HL-60 (cell line): ENCODE results near the gene DDX42.

ENCODE experiments used
- DNase-seq, 2 experiments: peaks; one replicate each; pipeline ENCODE4 v3.0.0-alpha.2; 2010 to 2020; ENCODE audit warnings: low read depth in 1 of 2, low spot score in 1 of 2
- H3K27ac ChIP-seq: fragments of 250-450 bp; sonication (Bioruptor Pico); replicated peaks from 2 replicates; pipeline ENCODE4 v1.5.1; 2020; ENCODE audit warnings: mild to moderate bottlenecking, moderate library complexity
- H3K27me3 ChIP-seq: fragments of 250-450 bp; sonication (Bioruptor Pico); 2 replicates; pipeline ENCODE4 v1.5.1; 2021; ENCODE audit warnings: mild to moderate bottlenecking, moderate library complexity; ENCODE audit not compliant: insufficient read depth, poor library complexity, severe bottlenecking
- H3K4me3 ChIP-seq: replicated peaks from 2 replicates; pipeline ENCODE4 v1.5.1; 2011; ENCODE audit warnings: mild to moderate bottlenecking, control low read depth, low read length; ENCODE audit not compliant: insufficient read depth
- GABPA ChIP-seq: IDR thresholded peaks from 2 replicates; pipeline ENCODE4 v1.6.1; 2012; ENCODE audit warnings: low read depth
- POLR2AphosphoS5 ChIP-seq: IDR thresholded peaks from 2 replicates; pipeline ENCODE4 v1.6.1; 2012; ENCODE audit warnings: low read depth
- SPI1 ChIP-seq: IDR thresholded peaks from 2 replicates; pipeline ENCODE4 v1.6.1; 2012; ENCODE audit warnings: low read depth, mild to moderate bottlenecking, borderline replicate concordance
- long read RNA-seq: library from polyadenylated mRNA; unstranded; transcript quantifications from one replicate; pipeline ENCODE4 v2.0.0, GENCODE V29; 2020
- TF ChIP-seq, protein P1 (sequence below): IDR thresholded peaks from 2 replicates; pipeline ENCODE4 v1.6.1; 2012; ENCODE audit warnings: low read depth; ENCODE audit not compliant: insufficient replicate concordance
- TF ChIP-seq, protein P2 (sequence below): IDR thresholded peaks from one replicate; pipeline ENCODE4 v1.5.1; 2011; ENCODE audit warnings: low read length, control low read depth, inconsistent platforms; ENCODE audit not compliant: insufficient read depth

The DDX42 gene, protein sequence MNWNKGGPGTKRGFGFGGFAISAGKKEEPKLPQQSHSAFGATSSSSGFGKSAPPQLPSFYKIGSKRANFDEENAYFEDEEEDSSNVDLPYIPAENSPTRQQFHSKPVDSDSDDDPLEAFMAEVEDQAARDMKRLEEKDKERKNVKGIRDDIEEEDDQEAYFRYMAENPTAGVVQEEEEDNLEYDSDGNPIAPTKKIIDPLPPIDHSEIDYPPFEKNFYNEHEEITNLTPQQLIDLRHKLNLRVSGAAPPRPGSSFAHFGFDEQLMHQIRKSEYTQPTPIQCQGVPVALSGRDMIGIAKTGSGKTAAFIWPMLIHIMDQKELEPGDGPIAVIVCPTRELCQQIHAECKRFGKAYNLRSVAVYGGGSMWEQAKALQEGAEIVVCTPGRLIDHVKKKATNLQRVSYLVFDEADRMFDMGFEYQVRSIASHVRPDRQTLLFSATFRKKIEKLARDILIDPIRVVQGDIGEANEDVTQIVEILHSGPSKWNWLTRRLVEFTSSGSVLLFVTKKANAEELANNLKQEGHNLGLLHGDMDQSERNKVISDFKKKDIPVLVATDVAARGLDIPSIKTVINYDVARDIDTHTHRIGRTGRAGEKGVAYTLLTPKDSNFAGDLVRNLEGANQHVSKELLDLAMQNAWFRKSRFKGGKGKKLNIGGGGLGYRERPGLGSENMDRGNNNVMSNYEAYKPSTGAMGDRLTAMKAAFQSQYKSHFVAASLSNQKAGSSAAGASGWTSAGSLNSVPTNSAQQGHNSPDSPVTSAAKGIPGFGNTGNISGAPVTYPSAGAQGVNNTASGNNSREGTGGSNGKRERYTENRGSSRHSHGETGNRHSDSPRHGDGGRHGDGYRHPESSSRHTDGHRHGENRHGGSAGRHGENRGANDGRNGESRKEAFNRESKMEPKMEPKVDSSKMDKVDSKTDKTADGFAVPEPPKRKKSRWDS
- long read RNA-seq, partial matches to known transcripts = 11 of 18 reads
- long read RNA-seq, other reads (novel, unspliced or antisense) = 2 of 18 reads

DNA sequence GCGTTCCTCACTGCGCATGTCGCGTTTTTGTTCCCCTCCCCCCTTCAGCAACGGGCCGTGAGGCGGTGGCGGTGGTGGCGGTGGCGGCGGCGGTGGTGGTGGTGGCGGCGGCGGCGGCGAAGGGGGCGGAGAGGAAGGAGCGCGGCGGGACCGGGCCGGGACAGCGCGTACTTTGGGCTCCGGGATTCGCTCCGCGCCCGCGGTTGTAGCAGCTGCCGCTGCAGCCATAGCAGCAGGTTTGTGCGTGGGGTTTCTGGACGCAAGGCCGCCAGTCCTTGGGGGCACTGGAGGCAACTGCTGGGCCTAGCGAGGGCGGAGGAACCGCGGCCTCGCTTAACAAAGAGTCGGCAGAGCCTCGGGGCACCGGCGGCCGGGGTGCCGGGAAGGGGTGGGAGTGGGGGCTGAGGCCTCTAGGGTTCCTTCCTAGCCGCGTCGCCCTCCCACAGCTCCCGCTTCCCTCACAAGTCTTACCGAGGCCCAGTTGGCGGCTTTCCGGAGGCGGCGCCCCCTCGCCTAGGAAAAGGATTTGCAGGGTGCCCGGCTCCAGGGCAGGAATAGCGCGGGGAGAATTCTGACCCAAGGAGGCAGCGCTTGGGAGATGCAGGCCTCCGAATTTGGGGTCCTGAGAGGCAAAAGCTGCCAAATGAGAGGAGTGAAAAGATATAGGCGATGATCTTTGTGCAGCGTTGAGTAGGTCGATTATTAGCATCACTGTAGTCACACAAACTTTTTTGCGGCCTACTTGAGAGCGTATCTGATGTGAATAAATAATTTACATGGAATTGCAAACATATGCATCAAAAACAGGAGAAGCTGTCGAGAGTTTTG, at the start of gene DDX42:
Gene DDX42, plus strand, starts transcription at position 30 of the 828 bp plus-strand sequence. CDS start 12,880 bp downstream, outside the sequence.
- Histone ChIP-seq H3K27ac (peak within 1 kb of the TSS; percentile 99), H3K4me3 (peak within 1 kb of the TSS; percentile 76), H3K27me3 (no peaks in the 10 kb centered on the region)
- peak in 1 of 2 experiments; percentile 40 for DNase-seq
- TF ChIP-seq, protein P1, sequence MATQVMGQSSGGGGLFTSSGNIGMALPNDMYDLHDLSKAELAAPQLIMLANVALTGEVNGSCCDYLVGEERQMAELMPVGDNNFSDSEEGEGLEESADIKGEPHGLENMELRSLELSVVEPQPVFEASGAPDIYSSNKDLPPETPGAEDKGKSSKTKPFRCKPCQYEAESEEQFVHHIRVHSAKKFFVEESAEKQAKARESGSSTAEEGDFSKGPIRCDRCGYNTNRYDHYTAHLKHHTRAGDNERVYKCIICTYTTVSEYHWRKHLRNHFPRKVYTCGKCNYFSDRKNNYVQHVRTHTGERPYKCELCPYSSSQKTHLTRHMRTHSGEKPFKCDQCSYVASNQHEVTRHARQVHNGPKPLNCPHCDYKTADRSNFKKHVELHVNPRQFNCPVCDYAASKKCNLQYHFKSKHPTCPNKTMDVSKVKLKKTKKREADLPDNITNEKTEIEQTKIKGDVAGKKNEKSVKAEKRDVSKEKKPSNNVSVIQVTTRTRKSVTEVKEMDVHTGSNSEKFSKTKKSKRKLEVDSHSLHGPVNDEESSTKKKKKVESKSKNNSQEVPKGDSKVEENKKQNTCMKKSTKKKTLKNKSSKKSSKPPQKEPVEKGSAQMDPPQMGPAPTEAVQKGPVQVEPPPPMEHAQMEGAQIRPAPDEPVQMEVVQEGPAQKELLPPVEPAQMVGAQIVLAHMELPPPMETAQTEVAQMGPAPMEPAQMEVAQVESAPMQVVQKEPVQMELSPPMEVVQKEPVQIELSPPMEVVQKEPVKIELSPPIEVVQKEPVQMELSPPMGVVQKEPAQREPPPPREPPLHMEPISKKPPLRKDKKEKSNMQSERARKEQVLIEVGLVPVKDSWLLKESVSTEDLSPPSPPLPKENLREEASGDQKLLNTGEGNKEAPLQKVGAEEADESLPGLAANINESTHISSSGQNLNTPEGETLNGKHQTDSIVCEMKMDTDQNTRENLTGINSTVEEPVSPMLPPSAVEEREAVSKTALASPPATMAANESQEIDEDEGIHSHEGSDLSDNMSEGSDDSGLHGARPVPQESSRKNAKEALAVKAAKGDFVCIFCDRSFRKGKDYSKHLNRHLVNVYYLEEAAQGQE = no peak
- TF ChIP-seq GABPA = no peak
- TF ChIP-seq, protein P2, sequence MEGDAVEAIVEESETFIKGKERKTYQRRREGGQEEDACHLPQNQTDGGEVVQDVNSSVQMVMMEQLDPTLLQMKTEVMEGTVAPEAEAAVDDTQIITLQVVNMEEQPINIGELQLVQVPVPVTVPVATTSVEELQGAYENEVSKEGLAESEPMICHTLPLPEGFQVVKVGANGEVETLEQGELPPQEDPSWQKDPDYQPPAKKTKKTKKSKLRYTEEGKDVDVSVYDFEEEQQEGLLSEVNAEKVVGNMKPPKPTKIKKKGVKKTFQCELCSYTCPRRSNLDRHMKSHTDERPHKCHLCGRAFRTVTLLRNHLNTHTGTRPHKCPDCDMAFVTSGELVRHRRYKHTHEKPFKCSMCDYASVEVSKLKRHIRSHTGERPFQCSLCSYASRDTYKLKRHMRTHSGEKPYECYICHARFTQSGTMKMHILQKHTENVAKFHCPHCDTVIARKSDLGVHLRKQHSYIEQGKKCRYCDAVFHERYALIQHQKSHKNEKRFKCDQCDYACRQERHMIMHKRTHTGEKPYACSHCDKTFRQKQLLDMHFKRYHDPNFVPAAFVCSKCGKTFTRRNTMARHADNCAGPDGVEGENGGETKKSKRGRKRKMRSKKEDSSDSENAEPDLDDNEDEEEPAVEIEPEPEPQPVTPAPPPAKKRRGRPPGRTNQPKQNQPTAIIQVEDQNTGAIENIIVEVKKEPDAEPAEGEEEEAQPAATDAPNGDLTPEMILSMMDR = no peak
- TF ChIP-seq POLR2AphosphoS5 = peak; percentile 10; the same call in 1 of the 2 replicates
- no peak for TF ChIP-seq SPI1

DNA sequence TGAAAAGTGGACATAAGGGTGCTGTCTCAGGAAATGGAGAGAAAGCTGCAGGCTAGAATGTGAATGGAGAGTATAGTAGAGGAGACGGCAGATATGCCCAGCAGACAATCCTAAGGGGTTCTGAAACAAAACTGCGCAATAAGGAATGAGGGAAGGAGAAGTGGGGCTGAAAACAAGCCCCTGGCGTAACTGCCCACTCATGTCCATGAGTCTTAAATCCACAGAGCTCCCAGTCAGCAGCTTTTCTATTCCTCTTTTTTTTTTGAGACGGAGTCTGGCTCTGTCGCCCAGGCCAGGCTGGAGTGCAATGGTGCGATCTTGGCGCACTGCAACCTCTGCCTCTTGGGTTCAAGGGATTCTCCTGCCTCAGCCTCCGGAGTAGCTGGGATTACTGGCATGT, 38.3 kb upstream of the DDX42 start:
- Histone ChIP-seq H3K27me3 (no peaks in the 10 kb centered on the region), H3K27ac (no peak overlapping the region), H3K4me3 (no peak overlapping the region)
- TF ChIP-seq GABPA = no peak
- DNase-seq = no peak

DNA sequence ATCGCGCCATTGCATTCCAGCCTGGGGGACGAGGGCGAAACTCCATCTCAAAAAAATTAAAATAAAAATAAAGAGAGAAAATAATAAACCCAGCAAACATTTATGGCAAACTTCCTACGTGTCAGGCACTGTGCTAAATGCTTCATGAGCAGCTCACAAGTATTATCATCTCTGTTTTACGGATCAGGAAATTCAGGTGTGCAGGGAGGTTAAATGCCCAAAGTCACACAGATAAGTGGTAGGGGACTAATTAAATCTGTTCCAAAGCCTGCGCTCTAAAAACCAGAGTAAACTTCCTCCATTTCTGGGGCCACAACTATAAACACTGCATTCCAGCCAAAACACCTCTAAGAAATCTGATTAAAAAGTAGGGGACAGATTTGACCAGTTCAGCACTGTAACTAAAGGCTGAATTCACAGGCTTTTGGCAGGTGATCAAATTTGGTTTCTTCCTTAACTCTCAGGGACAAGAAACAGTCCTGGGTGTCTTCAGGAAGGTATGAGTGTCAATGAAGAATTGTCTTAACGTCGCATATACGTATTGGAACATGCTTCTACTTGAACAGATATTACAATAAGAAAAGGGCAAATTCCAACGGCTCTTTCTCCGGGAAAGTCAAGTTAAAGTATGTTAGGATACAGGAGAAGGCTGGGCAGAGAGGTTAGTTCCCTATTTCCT, 33.4 kb upstream of the DDX42 start:
- no peaks in the 10 kb centered on the region for H3K27me3 ChIP-seq
- DNase-seq = no peak

More for the DNA sequence above, 33.4 kb upstream of the DDX42 start:
- TF ChIP-seq SPI1 (no peak), POLR2AphosphoS5 (no peak), GABPA (no peak)
- TF ChIP-seq, protein P2 = no peak
- TF ChIP-seq, protein P1 = no peak
- peak overlapping the region; percentile 94 for H3K27ac ChIP-seq
- H3K4me3 ChIP-seq = peak overlapping the region; percentile 89
